ENCODE measurements around the gene PARL.

Gene PARL

DNA sequence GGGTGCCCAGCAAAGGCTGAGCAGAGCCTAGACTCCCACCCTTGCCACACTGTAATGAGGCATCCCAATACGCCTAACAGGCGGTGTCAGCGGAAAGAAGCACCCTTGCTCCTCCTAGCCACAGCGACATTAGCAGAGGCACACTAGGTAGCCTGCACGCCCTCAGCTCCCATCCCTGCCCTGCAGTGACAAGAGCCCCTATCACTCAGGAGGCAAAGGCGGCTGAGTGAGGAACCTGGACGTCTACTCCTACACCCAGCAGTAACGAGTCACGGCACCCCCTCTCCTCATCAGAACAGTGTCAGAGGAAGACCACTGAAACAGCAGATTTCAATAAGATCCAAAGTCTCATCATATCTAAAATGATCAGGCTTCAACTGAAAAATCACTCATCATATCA is 47.3 kb downstream of the PARL start:
- TF ChIP-seq ZFX (IDR thresholded peaks at IDR 0.05; ENCODE audit: borderline replicate concordance) = no peak
- TF ChIP-seq, protein P1, sequence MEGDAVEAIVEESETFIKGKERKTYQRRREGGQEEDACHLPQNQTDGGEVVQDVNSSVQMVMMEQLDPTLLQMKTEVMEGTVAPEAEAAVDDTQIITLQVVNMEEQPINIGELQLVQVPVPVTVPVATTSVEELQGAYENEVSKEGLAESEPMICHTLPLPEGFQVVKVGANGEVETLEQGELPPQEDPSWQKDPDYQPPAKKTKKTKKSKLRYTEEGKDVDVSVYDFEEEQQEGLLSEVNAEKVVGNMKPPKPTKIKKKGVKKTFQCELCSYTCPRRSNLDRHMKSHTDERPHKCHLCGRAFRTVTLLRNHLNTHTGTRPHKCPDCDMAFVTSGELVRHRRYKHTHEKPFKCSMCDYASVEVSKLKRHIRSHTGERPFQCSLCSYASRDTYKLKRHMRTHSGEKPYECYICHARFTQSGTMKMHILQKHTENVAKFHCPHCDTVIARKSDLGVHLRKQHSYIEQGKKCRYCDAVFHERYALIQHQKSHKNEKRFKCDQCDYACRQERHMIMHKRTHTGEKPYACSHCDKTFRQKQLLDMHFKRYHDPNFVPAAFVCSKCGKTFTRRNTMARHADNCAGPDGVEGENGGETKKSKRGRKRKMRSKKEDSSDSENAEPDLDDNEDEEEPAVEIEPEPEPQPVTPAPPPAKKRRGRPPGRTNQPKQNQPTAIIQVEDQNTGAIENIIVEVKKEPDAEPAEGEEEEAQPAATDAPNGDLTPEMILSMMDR (IDR thresholded peaks at IDR 0.05) = no peak
- no peak overlapping the region for H3K27ac ChIP-seq

DNA sequence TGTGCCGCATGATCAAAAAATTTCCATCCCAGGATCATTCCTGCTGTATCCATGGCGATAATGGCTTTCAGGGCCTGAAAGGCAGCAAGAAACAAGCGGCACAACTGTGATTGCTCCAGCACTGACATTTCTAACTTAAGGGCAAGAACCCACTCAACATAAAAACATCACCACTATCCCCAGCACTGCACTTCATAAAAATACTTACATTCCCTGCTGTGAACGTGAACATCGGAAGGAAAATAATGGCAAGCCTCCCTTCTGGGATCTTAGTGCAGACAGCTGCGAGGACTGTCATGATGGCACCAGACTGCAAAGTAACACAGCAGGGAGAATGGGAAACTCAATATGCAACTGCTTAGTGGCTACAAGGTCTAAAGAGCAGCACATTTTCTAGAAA is 51.2 kb downstream of the PARL start:
- H3K27ac ChIP-seq = no peak overlapping the region
- TF ChIP-seq ZFX (IDR thresholded peaks at IDR 0.05; ENCODE audit: borderline replicate concordance) = no peak
- TF ChIP-seq, protein P1 (IDR thresholded peaks at IDR 0.05) = no peak

DNA sequence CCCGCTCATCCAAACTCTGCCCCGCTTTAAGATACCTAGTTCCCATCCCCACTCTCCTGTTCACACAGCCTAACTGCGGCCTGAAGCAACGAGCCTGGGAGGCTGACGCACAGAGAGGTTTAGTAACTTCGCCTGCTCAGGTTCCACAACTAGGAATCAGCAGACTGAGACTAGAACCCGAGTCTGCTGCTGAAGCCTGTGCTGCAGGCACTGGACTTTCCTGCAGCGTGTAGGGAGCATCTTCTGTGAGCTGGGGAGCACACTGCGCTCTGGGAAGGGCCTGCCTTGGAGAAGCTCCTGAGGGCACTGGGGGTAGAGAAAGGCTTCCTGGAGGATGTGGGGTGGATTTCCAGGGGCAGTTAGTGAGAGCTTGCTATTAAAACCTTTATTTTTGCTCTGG is 54.5 kb downstream of the PARL start:
- H3K27ac ChIP-seq = no peak overlapping the region
- TF ChIP-seq, protein P1 (IDR thresholded peaks at IDR 0.05) = no peak
- TF ChIP-seq ZFX (IDR thresholded peaks at IDR 0.05; ENCODE audit: borderline replicate concordance) = no peak

DNA sequence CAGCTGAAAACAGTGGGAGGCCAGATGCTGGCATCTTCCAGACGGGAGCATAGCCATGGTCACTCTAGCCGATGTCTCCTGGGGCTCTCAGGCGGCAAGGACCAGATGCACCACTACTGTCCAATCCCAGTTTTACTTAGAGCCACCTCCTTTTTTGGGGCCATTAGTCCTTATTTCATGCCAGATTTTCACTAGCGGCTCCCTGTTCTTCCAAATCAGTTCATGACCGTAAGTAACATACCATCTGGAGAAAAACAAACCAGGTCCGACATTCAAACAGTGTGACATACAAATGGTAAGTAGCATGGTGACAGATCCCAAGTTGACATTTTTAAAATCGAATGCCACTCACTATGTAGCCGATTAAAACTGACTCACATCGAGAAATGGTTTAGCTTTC is 55.2 kb downstream of the PARL start:
- TF ChIP-seq ZFX (IDR thresholded peaks at IDR 0.05; ENCODE audit: borderline replicate concordance) = no peak
- TF ChIP-seq, protein P1 (IDR thresholded peaks at IDR 0.05) = no peak
- H3K27ac ChIP-seq = no peak overlapping the region

DNA sequence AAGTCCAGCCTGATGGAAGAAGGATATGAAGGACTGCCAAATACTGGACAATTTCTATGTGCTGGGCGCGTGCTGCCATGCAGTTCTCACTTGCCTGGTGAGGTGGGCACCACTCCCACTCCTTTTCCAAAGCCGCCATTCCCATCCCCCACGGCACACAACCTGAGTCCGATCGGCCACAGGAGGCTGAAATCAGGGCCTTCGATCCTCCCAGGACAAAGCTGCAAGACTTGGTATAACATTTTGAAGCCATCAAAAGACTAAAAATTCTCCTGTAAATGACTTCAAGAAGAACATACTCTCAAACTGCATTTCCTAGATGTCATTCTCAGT is 56.2 kb downstream of the PARL start:
- H3K27ac ChIP-seq = no peak overlapping the region
- TF ChIP-seq, protein P1 (IDR thresholded peaks at IDR 0.05) = no peak
- no peak for TF ChIP-seq ZFX (IDR thresholded peaks at IDR 0.05; ENCODE audit: borderline replicate concordance)

DNA sequence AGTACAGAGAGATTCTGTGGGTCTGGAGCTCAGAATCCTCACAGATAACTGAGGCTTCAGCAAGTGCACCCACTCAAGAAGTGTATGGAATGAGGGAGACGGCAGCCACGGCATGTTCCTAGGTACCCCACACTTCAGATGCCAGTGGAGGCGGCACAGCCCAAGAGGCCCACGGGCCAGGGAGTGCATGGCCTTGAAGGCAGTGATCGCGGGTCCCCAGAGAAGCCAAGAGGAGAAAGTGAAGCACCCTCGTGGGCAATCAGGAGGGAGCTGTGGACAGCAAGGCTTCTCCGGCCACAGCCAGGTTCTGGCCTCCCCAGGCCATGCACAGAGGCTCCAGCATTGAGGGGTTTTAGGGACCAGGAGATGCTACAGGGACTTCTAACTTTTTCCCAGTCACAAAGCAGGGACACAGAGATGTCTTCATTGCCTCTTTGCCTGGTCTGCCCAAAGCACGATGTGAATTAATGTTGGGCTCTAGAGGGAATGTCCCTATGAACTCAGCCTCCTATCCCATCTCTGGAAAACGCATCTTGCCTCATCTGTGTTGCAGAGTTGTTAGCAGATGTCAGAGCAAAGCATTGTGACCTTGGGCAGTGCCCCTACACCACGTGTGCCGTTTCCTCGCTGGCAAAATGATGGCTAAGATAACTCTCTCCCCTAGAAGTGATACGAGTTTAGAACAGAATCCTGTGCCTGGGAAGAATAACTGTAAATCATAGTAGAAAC is 56.7 kb downstream of the PARL start:
- TF ChIP-seq ZFX (IDR thresholded peaks at IDR 0.05; ENCODE audit: borderline replicate concordance) = no peak
- TF ChIP-seq, protein P1 (IDR thresholded peaks at IDR 0.05) = no peak
- H3K27ac ChIP-seq = no peak overlapping the region

DNA sequence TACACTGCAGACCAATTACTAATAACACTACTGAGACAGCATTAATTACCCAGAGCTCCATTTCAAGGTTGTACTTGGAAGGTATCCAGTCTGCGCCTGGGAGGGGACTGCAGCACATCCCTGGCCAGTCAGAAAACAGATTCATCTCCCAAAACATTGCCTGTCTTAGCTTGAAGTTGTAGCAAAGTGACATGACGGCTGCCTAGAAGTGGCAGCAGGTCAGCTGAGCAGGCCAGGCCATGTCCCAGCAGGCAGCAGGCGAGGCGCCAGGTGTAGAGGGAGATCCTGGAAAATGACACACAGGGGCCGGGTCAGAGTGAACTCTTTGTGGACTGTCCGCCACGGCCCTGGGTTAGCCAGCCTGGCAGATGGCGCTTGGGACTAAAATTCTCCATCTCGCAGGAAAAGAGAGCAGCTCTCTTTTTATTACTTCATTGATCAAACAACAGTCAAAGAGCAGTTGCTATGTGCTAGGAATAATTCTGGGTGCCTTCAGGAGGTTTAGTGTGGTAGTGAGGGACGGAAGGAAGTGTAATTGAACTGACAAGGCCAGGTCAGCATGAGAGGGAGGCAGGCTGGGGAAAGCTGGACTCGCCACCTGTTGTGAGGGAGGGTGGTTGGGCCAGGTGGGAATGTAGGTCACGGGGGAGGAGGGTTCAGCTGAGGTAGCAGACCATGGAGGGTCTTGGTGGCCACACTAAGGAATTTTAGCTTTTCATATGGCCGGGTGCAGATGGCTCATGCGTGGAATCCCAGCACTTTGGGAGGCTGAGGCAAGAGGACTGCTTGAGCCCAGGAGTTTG is 58.0 kb downstream of the PARL start:
- H3K27ac ChIP-seq = no peak overlapping the region
- TF ChIP-seq, protein P1 (IDR thresholded peaks at IDR 0.05) = no peak
- TF ChIP-seq ZFX (IDR thresholded peaks at IDR 0.05; ENCODE audit: borderline replicate concordance) = no peak
